Measurements from ENCODE around the gene PLXNA2. TPM values are rescaled to one million over a fixed set of nuclear protein-coding genes. Genes with fewer than 3 reads are reported as not detected.

PLXNA2 gene
- total RNA-seq, 1 experiment from 2014 or later: 0.89 TPM

- TF ChIP-seq TCF7L2 (IDR thresholded peaks at IDR 0.05; ENCODE audit: borderline replicate concordance, extremely low read depth, insufficient read depth, insufficient read length) (no peak), MAX (IDR thresholded peaks at IDR 0.05) (no peak), POLR2A (IDR thresholded peaks at IDR 0.05; ENCODE audit: borderline replicate concordance, extremely low read depth, insufficient read depth, insufficient read length) (no peak)
Observed at GRCh38 chr1:208169081-208169879, 74.9 kb downstream of the PLXNA2 start (continued).

GRCh38 chr1:208167261-208167869 is 76.8 kb downstream of the PLXNA2 start:
- intact Hi-C loops (cut with micrococcal nuclease): no loop called here
- no peak overlapping the region for H3K27ac ChIP-seq (ENCODE audit: low read depth, low read length)
- H2AFZ ChIP-seq (ENCODE audit: low read depth, low read length, poor library complexity, severe bottlenecking): no peak overlapping the region
- TF ChIP-seq SRF (IDR thresholded peaks at IDR 0.05; ENCODE audit: low read depth) (no peak), YY1 (IDR thresholded peaks at IDR 0.05; ENCODE audit: extremely low read depth, insufficient replicate concordance, low read depth, low read length) (no peak), CEBPB (IDR thresholded peaks at IDR 0.05; ENCODE audit: low read depth) (no peak), ELF1 (IDR thresholded peaks at IDR 0.05; ENCODE audit: borderline replicate concordance, low read depth) (no peak), POLR2AphosphoS5 (IDR thresholded peaks at IDR 0.05; ENCODE audit: low read depth, low read length) (no peak), ZFX (IDR thresholded peaks at IDR 0.05) (no peak), TCF7L2 (IDR thresholded peaks at IDR 0.05; ENCODE audit: borderline replicate concordance, extremely low read depth, insufficient read depth, insufficient read length) (no peak), JUND (IDR thresholded peaks at IDR 0.05) (no peak), CTCF (IDR thresholded peaks at IDR 0.05 in 2 of 3, conservative IDR thresholded peaks at IDR 0.05 in 1 of 3; ENCODE audit: borderline replicate concordance in 1 of 3, insufficient read depth in 1 of 3, low read depth in 2 of 3, low read length in 2 of 3) (no peak)
- H3K27me3 ChIP-seq (ENCODE audit: insufficient read depth, low read length): peaks cover 22% of the 10 kb centered on the region
- ChIA-PET POLR2A (no interaction called here), RAD21 (ENCODE audit: low non-redundant PET in 1 of 2, low total read pairs in 2 of 2, uncharacterized antibody in 2 of 2, unreplicated experiment in 2 of 2) (no interaction called here), CTCF (no interaction called here)
- no TSS peak for BruUV-seq (replicated peaks)
- H3K4me2 ChIP-seq (ENCODE audit: low read length): no peak overlapping the region
- H3K79me2 ChIP-seq (ENCODE audit: insufficient read depth, low read length): no peaks in the 10 kb centered on the region
- H4K20me1 ChIP-seq (ENCODE audit: insufficient read depth): no peaks in the 10 kb centered on the region
- no peak for DNase-seq (ENCODE audit: low read depth, low spot score)
- H3K4me1 ChIP-seq (ENCODE audit: control insufficient read depth in 1 of 2, insufficient read depth in 2 of 2, low read length in 2 of 2): no peaks in the 10 kb centered on the region
- no peak overlapping the region for H3K4me3 ChIP-seq (replicated peaks in 1 of 2; ENCODE audit: low read depth in 1 of 2, low read length in 2 of 2)
- H3K9ac ChIP-seq (ENCODE audit: low read length): no peak overlapping the region
- no peaks in the 10 kb centered on the region for H3K36me3 ChIP-seq (ENCODE audit: control insufficient read depth in 1 of 2, insufficient read depth in 2 of 2, low read length in 2 of 2)
- no peaks in the 10 kb centered on the region for H3K9me2 ChIP-seq (ENCODE audit: insufficient read depth)
- no peaks in the 10 kb centered on the region for H3K9me3 ChIP-seq (ENCODE audit: control insufficient read depth in 1 of 2, insufficient read depth in 1 of 2, low read depth in 1 of 2, low read length in 2 of 2)
- no peak for ATAC-seq

All from HCT116 (cell line).